Measurements from ENCODE around the gene FKBP9.

Gene FKBP9

GRCh38 chr7:33040803-33041516, 83.7 kb downstream of the FKBP9 start:
- no peak for TF ChIP-seq CTCF (IDR thresholded peaks at IDR 0.05; ENCODE audit: extremely low read depth, insufficient read depth, missing control alignments)
- in situ Hi-C loops (cut with MboI; ENCODE audit: low pct_unique_long_range_greater_than_20kb, low sequenced_read_pairs, unreplicated experiment): no loop called here
- DNase-seq (ENCODE audit: low spot score): peak; percentile 60

GRCh38 chr7:33041631-33042428, 84.6 kb downstream of the FKBP9 start:
- no peak for TF ChIP-seq CTCF (IDR thresholded peaks at IDR 0.05; ENCODE audit: extremely low read depth, insufficient read depth, missing control alignments)
- in situ Hi-C loops (cut with MboI; ENCODE audit: low pct_unique_long_range_greater_than_20kb, low sequenced_read_pairs, unreplicated experiment): no loop called here
- DNase-seq (ENCODE audit: low spot score): no peak

GRCh38 chr7:33043501-33044400, 86.5 kb downstream of the FKBP9 start:
- no peak for DNase-seq (ENCODE audit: low spot score)
- TF ChIP-seq CTCF (IDR thresholded peaks at IDR 0.05; ENCODE audit: extremely low read depth, insufficient read depth, missing control alignments): no peak
- in situ Hi-C loops (cut with MboI; ENCODE audit: low pct_unique_long_range_greater_than_20kb, low sequenced_read_pairs, unreplicated experiment): no loop called here

- DNase-seq (ENCODE audit: low spot score): no peak
- in situ Hi-C loops (cut with MboI; ENCODE audit: low pct_unique_long_range_greater_than_20kb, low sequenced_read_pairs, unreplicated experiment): no loop called here
These were observed 87.1 kb downstream of the FKBP9 start for GRCh38 chr7:33044401-33044718.

GRCh38 chr7:33044986-33045385, 87.7 kb downstream of the FKBP9 start:
- DNase-seq (ENCODE audit: low spot score): peak; percentile 16
- no peak for TF ChIP-seq CTCF (IDR thresholded peaks at IDR 0.05; ENCODE audit: extremely low read depth, insufficient read depth, missing control alignments)
- in situ Hi-C loops (cut with MboI; ENCODE audit: low pct_unique_long_range_greater_than_20kb, low sequenced_read_pairs, unreplicated experiment): no loop called here

More at GRCh38 chr7:33044401-33044718, 87.1 kb downstream of the FKBP9 start:
- no peak for TF ChIP-seq CTCF (IDR thresholded peaks at IDR 0.05; ENCODE audit: extremely low read depth, insufficient read depth, missing control alignments)

GRCh38 chr7:33048257-33048656, 91.0 kb downstream of the FKBP9 start:
- DNase-seq (ENCODE audit: low spot score): no peak
- in situ Hi-C loops (cut with MboI; ENCODE audit: low pct_unique_long_range_greater_than_20kb, low sequenced_read_pairs, unreplicated experiment): no loop called here
- no peak for TF ChIP-seq CTCF (IDR thresholded peaks at IDR 0.05; ENCODE audit: extremely low read depth, insufficient read depth, missing control alignments)
